GM12892 (cell line): ENCODE data around the gene KRT2.
"Not testable (repeated sequence)": the region's sequence is repeated elsewhere in the genome, so short reads cannot be mapped to it uniquely, and the experiment has no call there.

Source experiments
- DNase-seq: peaks from one replicate; pipeline ENCODE4 v3.0.0; 2011; ENCODE audit not compliant: insufficient read length
- FAIRE-seq: peaks from 2 replicates; lab custom pipeline; 2011; peaks lifted over from hg19 to GRCh38; lab: Jason Lieb, UNC
- POLR2A ChIP-seq: IDR thresholded peaks from 2 replicates; pipeline ENCODE4 v1.6.1; 2011; ENCODE audit warnings: low read depth, low read length, control low read depth
- POLR2AphosphoS5 ChIP-seq: IDR thresholded peaks from 2 replicates; pipeline ENCODE4 v1.6.1; 2011; ENCODE audit warnings: low read depth, low read length, control low read depth
- TAF1 ChIP-seq: IDR thresholded peaks from 2 replicates; pipeline ENCODE4 v1.6.1; 2011; ENCODE audit warnings: low read depth, mild to moderate bottlenecking, control low read depth, low read length, borderline replicate concordance

The KRT2 gene

DNA sequence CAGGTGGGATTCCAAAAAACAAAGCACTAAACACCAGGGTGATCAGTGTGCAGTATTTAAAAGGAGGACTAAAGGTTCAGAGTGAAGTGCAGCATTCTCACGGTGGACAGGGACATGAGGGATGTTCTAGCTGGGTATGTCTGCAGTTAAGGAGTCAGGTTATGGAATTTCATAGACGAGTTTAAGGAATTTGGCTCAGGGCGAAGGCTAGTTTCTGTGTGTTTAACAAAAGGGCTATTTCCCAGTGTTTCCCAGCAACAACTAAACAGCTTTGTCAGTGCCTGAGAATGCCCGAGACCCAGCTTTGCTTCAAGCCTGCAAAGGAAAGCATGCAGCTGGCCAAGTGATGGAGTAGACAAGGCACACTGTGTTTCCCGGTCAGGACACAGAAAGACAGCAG lies 21.2 kb upstream of the KRT2 start:
- no peak for TF ChIP-seq TAF1
- no peak for TF ChIP-seq POLR2AphosphoS5
- TF ChIP-seq POLR2A: no peak
- no peak for DNase-seq

GRCh38 chr12:52672321-52672933 lies 20.4 kb upstream of the KRT2 start:
- TF ChIP-seq POLR2AphosphoS5 (no peak), TAF1 (no peak), POLR2A (no peak)
- DNase-seq (no peak), FAIRE-seq (no peak)

More for the DNA sequence above, 21.2 kb upstream of the KRT2 start:
- no peak for FAIRE-seq

- TF ChIP-seq TAF1 (no peak), POLR2A (no peak), POLR2AphosphoS5 (no peak)
- DNase-seq (no peak), FAIRE-seq (no peak)
Measured at GRCh38 chr12:52670961-52671360, 18.9 kb upstream of the KRT2 start.

DNA sequence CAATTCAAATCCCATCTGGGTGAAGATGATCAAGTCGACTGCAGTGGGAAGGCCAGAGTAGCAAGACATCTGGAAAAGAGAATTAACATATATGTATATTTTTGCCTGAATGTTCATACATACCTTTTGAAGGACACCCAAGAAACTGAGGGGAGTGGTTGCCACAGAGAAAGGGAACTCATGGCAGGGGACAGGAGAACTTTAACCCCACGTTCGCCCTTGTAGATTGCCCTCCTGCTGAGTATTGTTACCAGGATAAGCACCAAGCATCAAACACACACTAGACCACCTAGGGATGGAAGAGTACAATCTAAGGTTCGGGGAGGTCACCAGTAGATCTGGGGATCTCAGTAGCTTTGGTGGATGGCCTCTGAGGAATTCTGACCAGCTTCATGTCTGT lies 18.5 kb upstream of the KRT2 start:
- TF ChIP-seq TAF1 (no peak), POLR2AphosphoS5 (no peak), POLR2A (no peak)
- DNase-seq (no peak), FAIRE-seq (no peak)

- not testable (repeated sequence) for FAIRE-seq, DNase-seq
Measured at GRCh38 chr12:52669941-52670340, 17.9 kb upstream of the KRT2 start.

- FAIRE-seq (no peak), DNase-seq (no peak)
- TF ChIP-seq POLR2AphosphoS5 (no peak), TAF1 (no peak)
Measured at GRCh38 chr12:52669426-52669825, 17.4 kb upstream of the KRT2 start.

DNA sequence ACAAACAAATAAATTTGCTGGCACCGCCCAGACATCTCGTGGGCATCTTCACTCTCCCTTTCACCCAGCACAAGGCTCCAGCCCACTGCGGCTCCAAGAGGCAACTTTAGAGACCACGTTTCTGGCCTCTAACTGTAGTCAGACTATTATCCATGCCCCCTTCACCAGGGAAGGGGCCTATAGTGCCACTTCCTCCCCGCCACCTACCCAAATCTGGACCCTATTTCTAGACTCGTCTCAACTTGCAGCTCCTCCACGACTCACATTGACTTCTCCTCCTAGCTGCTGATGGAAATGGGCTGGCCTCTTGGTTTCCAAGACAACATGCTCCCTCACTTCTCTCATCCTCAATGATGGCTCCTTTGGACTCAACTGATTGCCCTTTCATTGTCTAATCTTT lies 15.9 kb upstream of the KRT2 start:
- TF ChIP-seq TAF1 (no peak), POLR2A (no peak), POLR2AphosphoS5 (no peak)
- FAIRE-seq: no peak
- DNase-seq: no peak

GRCh38 chr12:52667509-52667908 lies 15.5 kb upstream of the KRT2 start:
- FAIRE-seq: no peak
- no peak for DNase-seq

GRCh38 chr12:52666471-52666870 lies 14.5 kb upstream of the KRT2 start:
- no peak for DNase-seq
- TF ChIP-seq POLR2AphosphoS5 (no peak), TAF1 (no peak), POLR2A (no peak)
- no peak for FAIRE-seq

More at GRCh38 chr12:52667509-52667908, 15.5 kb upstream of the KRT2 start:
- TF ChIP-seq POLR2A (no peak), TAF1 (no peak), POLR2AphosphoS5 (no peak)

- FAIRE-seq (no peak), DNase-seq (no peak)
- TF ChIP-seq POLR2A: no peak
- TF ChIP-seq POLR2AphosphoS5: no peak
- no peak for TF ChIP-seq TAF1
Measured at GRCh38 chr12:52663420-52663819, 11.4 kb upstream of the KRT2 start.

DNA sequence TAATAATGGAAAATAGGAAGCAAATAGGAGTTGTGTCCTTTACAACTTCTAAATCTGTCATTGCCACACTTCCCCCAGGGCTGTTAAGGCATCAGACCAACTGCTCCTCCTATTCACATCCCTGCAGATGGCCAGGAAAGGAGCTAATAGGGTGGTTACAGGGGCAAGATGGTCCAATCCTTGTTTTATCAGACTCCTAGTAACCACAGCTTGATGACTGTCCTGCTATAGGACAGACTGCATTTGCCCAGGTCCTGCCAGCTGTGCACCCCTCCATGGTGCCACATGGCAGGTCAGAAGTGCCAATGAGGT lies 10.9 kb upstream of the KRT2 start:
- DNase-seq: no peak
- no peak for FAIRE-seq
- no peak for TF ChIP-seq POLR2A
- no peak for TF ChIP-seq TAF1
- TF ChIP-seq POLR2AphosphoS5: no peak

- TF ChIP-seq POLR2A: no peak
- TF ChIP-seq TAF1: no peak
- TF ChIP-seq POLR2AphosphoS5: no peak
- DNase-seq: no peak
- FAIRE-seq: no peak
Measured at GRCh38 chr12:52662093-52662917, 10.3 kb upstream of the KRT2 start.
